ENCODE results near the gene SLC22A23. TPM values are rescaled to one million over a fixed set of nuclear protein-coding genes. Genes with fewer than 3 reads are reported as not detected.
A peak's percentile ranks its signal among the peaks of the same experiment; 100 is the strongest.

Gene SLC22A23
- total RNA-seq, 1 experiment from 2014 or later, result 6.8 TPM

- no peak overlapping the region for H2BK20ac ChIP-seq (ENCODE audit: low read depth, low read length, poor library complexity, severe bottlenecking)
- no peak overlapping the region for H2AFZ ChIP-seq (ENCODE audit: low read length)
- H3T11ph ChIP-seq (ENCODE audit: low read length), result no peak overlapping the region
- H3K4me3 Mint-ChIP-seq, result peak overlapping the region in 1 of 2 experiments; percentile 12; a peak in 1 of 5 replicates
- H3K4me1 Mint-ChIP-seq, result peaks cover 19% of the 10 kb centered on the region in 2 experiments
- no peak overlapping the region for H4K5ac ChIP-seq (ENCODE audit: insufficient read length, low read depth, low read length)
- H3K27ac Mint-ChIP-seq, result no peak overlapping the region; a peak in 1 of 7 replicates
- no peaks in the 10 kb centered on the region for H3K27me3 ChIP-seq (ENCODE audit: insufficient read depth, low read length)
- no peak overlapping the region for H3K4ac ChIP-seq (ENCODE audit: low read depth, low read length)
- no peak overlapping the region for H3K14ac ChIP-seq (ENCODE audit: insufficient read depth, low read length)
- H3K23ac ChIP-seq (ENCODE audit: insufficient read length, low read depth, low read length), result no peak overlapping the region
- no peak overlapping the region for H2BK5ac ChIP-seq (ENCODE audit: insufficient read length, low read length)
- no peaks in the 10 kb centered on the region for H3K9me3 ChIP-seq (ENCODE audit: control insufficient read depth, low read depth, low read length)
- H3K4me1 ChIP-seq (ENCODE audit: insufficient read depth, low read length), result no peaks in the 10 kb centered on the region; the same call in 1 of the 2 replicates
- H4K8ac ChIP-seq (replicated peaks; ENCODE audit: insufficient read length, low read depth, low read length), result no peak overlapping the region
- no peak overlapping the region for H3K18ac ChIP-seq (ENCODE audit: insufficient read length, low read depth, low read length)
- no peak overlapping the region for H4K91ac ChIP-seq (ENCODE audit: insufficient read length, low read depth, low read length)
- no peak overlapping the region for H2BK12ac ChIP-seq (ENCODE audit: insufficient read length, low read depth, low read length)
- no CpG with 5 or more reads among the region's 8 CpGs for WGBS (ENCODE audit: extremely low coverage, insufficient read length, low lambda C conversion rate)
- TF ChIP-seq, protein P1, sequence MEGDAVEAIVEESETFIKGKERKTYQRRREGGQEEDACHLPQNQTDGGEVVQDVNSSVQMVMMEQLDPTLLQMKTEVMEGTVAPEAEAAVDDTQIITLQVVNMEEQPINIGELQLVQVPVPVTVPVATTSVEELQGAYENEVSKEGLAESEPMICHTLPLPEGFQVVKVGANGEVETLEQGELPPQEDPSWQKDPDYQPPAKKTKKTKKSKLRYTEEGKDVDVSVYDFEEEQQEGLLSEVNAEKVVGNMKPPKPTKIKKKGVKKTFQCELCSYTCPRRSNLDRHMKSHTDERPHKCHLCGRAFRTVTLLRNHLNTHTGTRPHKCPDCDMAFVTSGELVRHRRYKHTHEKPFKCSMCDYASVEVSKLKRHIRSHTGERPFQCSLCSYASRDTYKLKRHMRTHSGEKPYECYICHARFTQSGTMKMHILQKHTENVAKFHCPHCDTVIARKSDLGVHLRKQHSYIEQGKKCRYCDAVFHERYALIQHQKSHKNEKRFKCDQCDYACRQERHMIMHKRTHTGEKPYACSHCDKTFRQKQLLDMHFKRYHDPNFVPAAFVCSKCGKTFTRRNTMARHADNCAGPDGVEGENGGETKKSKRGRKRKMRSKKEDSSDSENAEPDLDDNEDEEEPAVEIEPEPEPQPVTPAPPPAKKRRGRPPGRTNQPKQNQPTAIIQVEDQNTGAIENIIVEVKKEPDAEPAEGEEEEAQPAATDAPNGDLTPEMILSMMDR (conservative IDR thresholded peaks at IDR 0.05), result no peak
- H2BK120ac ChIP-seq (ENCODE audit: low read depth, low read length, poor library complexity, severe bottlenecking), result no peak overlapping the region
- H3K79me1 ChIP-seq (ENCODE audit: insufficient read depth, low read depth, low read length, poor library complexity, severe bottlenecking), result peaks cover 8% of the 10 kb centered on the region
- H3K79me2 ChIP-seq (ENCODE audit: insufficient read depth, low read length), result peaks cover 29% of the 10 kb centered on the region; the same call in 1 of the 2 replicates
- H3K4me2 ChIP-seq (ENCODE audit: insufficient read depth, insufficient read length, low read length), result no peak overlapping the region
- no peak overlapping the region for H2AK5ac ChIP-seq (ENCODE audit: insufficient read length, low read length)
- no peak overlapping the region for H3K27ac ChIP-seq (ENCODE audit: insufficient read length, low read depth, low read length)
- no peaks in the 10 kb centered on the region for H3K9me3 Mint-ChIP-seq
- no peak for DNase-seq
- H3K9ac ChIP-seq (ENCODE audit: extremely low read depth, insufficient read length, low read length), result no peak overlapping the region
- peaks cover 8% of the 10 kb centered on the region for H3K23me2 ChIP-seq (ENCODE audit: insufficient read length, low read depth, low read length, poor library complexity, severe bottlenecking)
- H2BK15ac ChIP-seq (ENCODE audit: low read depth, low read length), result no peak overlapping the region
- no peak overlapping the region for H3K56ac ChIP-seq (ENCODE audit: insufficient read length, low read depth, low read length)
- peaks cover 3% of the 10 kb centered on the region; the same call in 1 of the 2 replicates for H3K27me3 Mint-ChIP-seq (ENCODE audit: low read depth)
- H4K20me1 ChIP-seq (ENCODE audit: control insufficient read depth, insufficient read depth, insufficient read length), result no peaks in the 10 kb centered on the region
- peaks cover 20 to 40% (median 31%) of the 10 kb centered on the region in 3 experiments for H3K36me3 Mint-ChIP-seq (ENCODE audit: insufficient read depth in 1 of 3, low read depth in 3 of 3)
These were observed 194.9 kb downstream of the SLC22A23 start for GRCh38 chr6:3261921-3262320.
